Epithelial cell of esophagus (primary cell): ENCODE measurements around the gene FABP6.
A peak's percentile ranks its signal among the peaks of the same experiment; 100 is the strongest.

Experiments
- DNase-seq: peaks from one replicate; pipeline ENCODE4 v3.0.0; 2010; ENCODE audit warnings: low read depth
- H3K4me3 ChIP-seq: 2 replicates; pipeline ENCODE4 v1.5.1; 2011; ENCODE audit warnings: mild to moderate bottlenecking, low read length, control low read depth
- CTCF ChIP-seq: IDR thresholded peaks from 2 replicates; pipeline ENCODE4 v1.5.1; 2011; ENCODE audit warnings: low read depth, mild to moderate bottlenecking, low read length, control low read depth, inconsistent platforms; ENCODE audit not compliant: insufficient read depth; ENCODE audit errors: missing control alignments

Gene FABP6

GRCh38 chr5:160199410-160199911 is 29.8 kb upstream of the FABP6 start:
- H3K4me3 ChIP-seq, result peak overlapping the region; percentile 27
- DNase-seq, result peak; percentile 51
- peak; percentile 41 for TF ChIP-seq CTCF

GRCh38 chr5:160207061-160207460 is 22.2 kb upstream of the FABP6 start:
- TF ChIP-seq CTCF, result no peak
- H3K4me3 ChIP-seq, result no peak overlapping the region
- no peak for DNase-seq

GRCh38 chr5:160209917-160210316 is 19.4 kb upstream of the FABP6 start:
- TF ChIP-seq CTCF, result no peak
- no peak overlapping the region for H3K4me3 ChIP-seq
- peak; percentile 89 for DNase-seq

GRCh38 chr5:160210606-160211005 is 18.7 kb upstream of the FABP6 start:
- no peak for TF ChIP-seq CTCF
- H3K4me3 ChIP-seq, result no peak overlapping the region
- no peak for DNase-seq

- H3K4me3 ChIP-seq, result no peak overlapping the region
- TF ChIP-seq CTCF, result no peak
- DNase-seq, result no peak
These were observed 18.0 kb upstream of the FABP6 start for GRCh38 chr5:160211352-160211751.

- no peak overlapping the region for H3K4me3 ChIP-seq
- DNase-seq, result peak; percentile 43
- TF ChIP-seq CTCF, result no peak
These were observed 15.8 kb upstream of the FABP6 start for GRCh38 chr5:160213537-160213936.

GRCh38 chr5:160219356-160219755 is 9.9 kb upstream of the FABP6 start:
- no peak for DNase-seq
- H3K4me3 ChIP-seq, result no peak overlapping the region
- no peak for TF ChIP-seq CTCF
